Measurements from ENCODE around the gene COL4A3. TPM values are rescaled to one million over a fixed set of nuclear protein-coding genes. Genes with fewer than 3 reads are reported as not detected.
A peak's percentile ranks its signal among the peaks of the same experiment; 100 is the strongest.

Gene COL4A3
- polyA plus RNA-seq, 2 of the 4 experiments (the other 2 are of a cell fraction), result 1.8 to 6.8 TPM

GRCh38 chr2:227257820-227258219 lies 93.4 kb downstream of the COL4A3 start:
- 78% methylated on average over 5 of the region's 5 CpGs for WGBS (ENCODE audit: missing lambda C conversion rate)
- H3K4me3 ChIP-seq, result no peak overlapping the region
- ChIA-PET CTCF (no interaction called here), POLR2A (no interaction called here)
- ATAC-seq (no peak), FAIRE-seq (no peak), DNase-seq (ENCODE audit: low read depth in 1 of 2, low spot score in 1 of 2) (no peak)
- no peak overlapping the region for H3K27ac ChIP-seq
- no peaks in the 10 kb centered on the region for H3K4me1 ChIP-seq
- no peak overlapping the region for H3K4me2 ChIP-seq
- H3K9me3 ChIP-seq, result no peaks in the 10 kb centered on the region
- no peak for TF ChIP-seq MAX (IDR thresholded peaks at IDR 0.05)
- TF ChIP-seq MAFK (IDR thresholded peaks at IDR 0.05; ENCODE audit: partially characterized antibody), result peak; percentile 60

- H3K27ac ChIP-seq, result no peak overlapping the region
- TF ChIP-seq RCOR1 (IDR thresholded peaks at IDR 0.05; ENCODE audit: low read depth, low read length) (no peak), ZC3H11A (IDR thresholded peaks at IDR 0.05) (no peak), ZFP36 (IDR thresholded peaks at IDR 0.05; ENCODE audit: borderline replicate concordance, partially characterized antibody) (no peak), HDAC2 (IDR thresholded peaks at IDR 0.05) (no peak), NR3C1 (IDR thresholded peaks at IDR 0.05) (no peak), HEYL (CRISPR knock-in tag; IDR thresholded peaks at IDR 0.05) (no peak), ATOH8 (CRISPR knock-in tag; IDR thresholded peaks at IDR 0.05; ENCODE audit: low read depth) (no peak), EHMT2 (IDR thresholded peaks at IDR 0.05; ENCODE audit: low read depth) (no peak), CBX8 (IDR thresholded peaks at IDR 0.05) (no peak), BHLHE40 (IDR thresholded peaks at IDR 0.05; ENCODE audit: low read depth, low read length) (no peak), FOSL2 (IDR thresholded peaks at IDR 0.05) (no peak), FOSL2 (CRISPR knock-in tag; IDR thresholded peaks at IDR 0.05) (no peak), SMC3 (IDR thresholded peaks at IDR 0.05) (no peak)
- no peak for DNase-seq (ENCODE audit: low read depth in 1 of 2, low spot score in 1 of 2)
- no peaks in the 10 kb centered on the region for H3K9me3 ChIP-seq
- 83% methylated on average over 5 of the region's 5 CpGs for WGBS (ENCODE audit: missing lambda C conversion rate)
- POLR2A ChIA-PET, result no interaction called here
- ATAC-seq, result no peak
- CTCF ChIA-PET, result interaction anchor here (1.0 kb wide), 1 partner anchor 22 kb away, joined by 4 read pairs; no protein-coding TSS in a partner anchor
- H3K4me2 ChIP-seq, result no peak overlapping the region
- no peaks in the 10 kb centered on the region for H3K4me1 ChIP-seq
- no peak for FAIRE-seq
- no peak overlapping the region for H3K4me3 ChIP-seq
These were observed 95.6 kb downstream of the COL4A3 start for GRCh38 chr2:227260041-227260440.

GRCh38 chr2:227267410-227268115 lies 103.1 kb downstream of the COL4A3 start:
- ChIA-PET POLR2A (no interaction called here), CTCF (interaction anchor here (1.3 kb wide), 1 partner anchor 12 kb away, joined by 4 read pairs; no protein-coding TSS in a partner anchor)
- no peak for TF ChIP-seq MAFK (IDR thresholded peaks at IDR 0.05; ENCODE audit: partially characterized antibody)
- TF ChIP-seq POLR2AphosphoS2 (conservative IDR thresholded peaks at IDR 0.05; ENCODE audit: low read length), result no peak
- no peak for TF ChIP-seq SMC3 (IDR thresholded peaks at IDR 0.05)
- TF ChIP-seq ZSCAN20 (CRISPR knock-in tag; IDR thresholded peaks at IDR 0.05), result no peak
- TF ChIP-seq NPAS2 (CRISPR knock-in tag; IDR thresholded peaks at IDR 0.05; ENCODE audit: borderline replicate concordance), result no peak
- no peak for TF ChIP-seq RFX5 (IDR thresholded peaks at IDR 0.05)
- no peak for TF ChIP-seq HOXA7 (CRISPR knock-in tag; IDR thresholded peaks at IDR 0.05)
- TF ChIP-seq ZFP36 (IDR thresholded peaks at IDR 0.05; ENCODE audit: borderline replicate concordance, partially characterized antibody), result no peak
- no peak for TF ChIP-seq RAD21 (conservative IDR thresholded peaks at IDR 0.05 in 1 of 2, IDR thresholded peaks at IDR 0.05 in 1 of 2)
- TF ChIP-seq CHD2 (IDR thresholded peaks at IDR 0.05; ENCODE audit: low read length, partially characterized antibody), result no peak
- no peak for TF ChIP-seq BHLHE40 (IDR thresholded peaks at IDR 0.05; ENCODE audit: low read depth, low read length)
- no peak for TF ChIP-seq HDAC2 (IDR thresholded peaks at IDR 0.05)
- TF ChIP-seq HOXB13 (CRISPR knock-in tag; IDR thresholded peaks at IDR 0.05; ENCODE audit: low read depth), result no peak
- no peak for TF ChIP-seq RARB (CRISPR knock-in tag; IDR thresholded peaks at IDR 0.05)
- no peak for TF ChIP-seq E2F6 (IDR thresholded peaks at IDR 0.05; ENCODE audit: borderline replicate concordance, low read depth)
- Histone ChIP-seq H3K4me1 (peaks cover 17% of the 10 kb centered on the region), H3K4me2 (peak overlapping the region; percentile 48), H3K27ac (peak overlapping the region in 1 of 2 experiments; percentile 39; a peak in 1 of 6 replicates), H3K9me3 (no peaks in the 10 kb centered on the region), H3K4me3 (no peak overlapping the region)
- peak; percentile 13 to 27 for DNase-seq (ENCODE audit: low read depth in 1 of 2, low spot score in 1 of 2)
- WGBS (ENCODE audit: missing lambda C conversion rate), result 35% methylated on average over 10 of the region's 10 CpGs
- ATAC-seq, result peak; percentile 78 to 89; a peak in 5 of 6 replicates
- no peak for FAIRE-seq
